HUDEP-2 (cell line): ENCODE measurements around the gene GPR17.

Source experiments
- DNase-seq, 76 experiments: peaks; one replicate each; lab custom pipeline; 2025; ENCODE audit not compliant: unreplicated experiment in 76 of 76; lab: John Stamatoyannopoulos, UW

The GPR17 gene

GRCh38 chr2:127628767-127629614 is 17.0 kb upstream of the GPR17 start:
- no peak for DNase-seq

DNA sequence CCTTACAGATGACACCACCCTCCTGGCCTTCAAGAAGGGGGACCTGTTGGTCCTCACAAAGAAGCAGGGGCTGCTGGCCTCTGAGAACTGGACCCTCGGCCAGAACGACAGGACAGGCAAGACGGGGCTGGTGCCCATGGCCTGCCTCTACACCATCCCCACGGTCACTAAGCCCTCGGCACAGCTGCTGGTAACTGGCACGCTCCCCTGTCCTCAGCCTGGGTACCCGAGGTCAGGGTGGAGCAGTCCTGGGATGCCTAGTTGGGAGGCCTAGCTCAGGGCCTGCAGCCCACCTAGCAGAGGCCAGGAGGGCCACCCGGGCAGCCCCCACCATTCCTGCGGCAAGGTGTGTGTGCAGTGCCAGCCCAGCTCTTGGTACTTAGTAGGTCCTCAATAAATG is 16.3 kb upstream of the GPR17 start:
- DNase-seq: no peak

GRCh38 chr2:127630096-127630863 is 15.7 kb upstream of the GPR17 start:
- DNase-seq: no peak

- DNase-seq: no peak
Measured at GRCh38 chr2:127630864-127631540, 15.0 kb upstream of the GPR17 start.

DNA sequence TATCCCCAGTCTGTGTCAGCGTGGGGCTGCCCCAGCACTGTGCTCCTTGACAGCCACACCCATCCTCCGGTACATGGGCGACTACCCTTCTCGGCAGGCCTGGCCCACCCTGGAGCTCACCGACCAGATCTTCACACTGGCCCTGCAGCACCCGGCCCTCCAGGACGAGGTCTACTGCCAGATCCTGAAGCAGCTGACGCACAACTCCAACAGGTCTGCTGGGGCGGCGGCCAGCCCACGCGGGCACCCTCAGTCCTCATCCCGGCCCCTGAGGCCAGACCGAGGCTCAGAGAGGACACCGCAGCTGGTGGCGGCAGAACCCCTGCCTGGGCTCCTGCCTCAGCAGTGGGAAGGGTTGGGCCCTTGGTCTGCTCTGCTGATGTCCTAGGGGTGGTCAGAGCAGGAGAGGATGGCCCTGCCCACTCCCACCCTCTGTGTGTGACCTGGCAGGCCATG is 14.4 kb upstream of the GPR17 start:
- no peak for DNase-seq

DNA sequence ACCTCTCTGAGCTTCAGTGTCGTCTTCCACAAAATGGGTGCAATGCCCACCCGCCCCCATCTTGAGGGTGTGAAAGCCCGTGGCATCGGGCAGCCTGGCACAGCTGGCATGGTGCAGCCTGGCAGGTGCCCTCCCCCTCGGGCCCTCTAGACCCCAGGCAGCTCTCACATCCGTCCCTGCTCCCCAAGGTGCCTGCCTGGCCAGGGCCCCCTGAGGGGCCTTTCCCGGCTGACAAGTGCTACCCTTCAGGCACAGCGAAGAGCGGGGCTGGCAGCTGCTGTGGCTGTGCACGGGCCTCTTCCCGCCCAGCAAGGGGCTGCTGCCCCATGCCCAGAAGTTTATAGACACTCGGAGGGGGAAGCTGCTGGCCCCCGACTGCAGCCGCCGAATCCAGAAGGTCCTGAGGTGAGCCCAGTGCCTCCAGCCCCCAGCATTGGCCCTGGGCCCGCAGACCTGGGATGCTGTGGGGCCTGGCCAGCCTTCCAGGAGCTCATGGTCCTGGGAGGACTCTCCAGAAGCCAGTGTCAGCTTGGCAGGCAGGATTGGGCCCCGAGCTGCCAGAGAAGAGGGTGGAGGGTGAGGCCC is 13.9 kb upstream of the GPR17 start:
- DNase-seq: no peak

DNA sequence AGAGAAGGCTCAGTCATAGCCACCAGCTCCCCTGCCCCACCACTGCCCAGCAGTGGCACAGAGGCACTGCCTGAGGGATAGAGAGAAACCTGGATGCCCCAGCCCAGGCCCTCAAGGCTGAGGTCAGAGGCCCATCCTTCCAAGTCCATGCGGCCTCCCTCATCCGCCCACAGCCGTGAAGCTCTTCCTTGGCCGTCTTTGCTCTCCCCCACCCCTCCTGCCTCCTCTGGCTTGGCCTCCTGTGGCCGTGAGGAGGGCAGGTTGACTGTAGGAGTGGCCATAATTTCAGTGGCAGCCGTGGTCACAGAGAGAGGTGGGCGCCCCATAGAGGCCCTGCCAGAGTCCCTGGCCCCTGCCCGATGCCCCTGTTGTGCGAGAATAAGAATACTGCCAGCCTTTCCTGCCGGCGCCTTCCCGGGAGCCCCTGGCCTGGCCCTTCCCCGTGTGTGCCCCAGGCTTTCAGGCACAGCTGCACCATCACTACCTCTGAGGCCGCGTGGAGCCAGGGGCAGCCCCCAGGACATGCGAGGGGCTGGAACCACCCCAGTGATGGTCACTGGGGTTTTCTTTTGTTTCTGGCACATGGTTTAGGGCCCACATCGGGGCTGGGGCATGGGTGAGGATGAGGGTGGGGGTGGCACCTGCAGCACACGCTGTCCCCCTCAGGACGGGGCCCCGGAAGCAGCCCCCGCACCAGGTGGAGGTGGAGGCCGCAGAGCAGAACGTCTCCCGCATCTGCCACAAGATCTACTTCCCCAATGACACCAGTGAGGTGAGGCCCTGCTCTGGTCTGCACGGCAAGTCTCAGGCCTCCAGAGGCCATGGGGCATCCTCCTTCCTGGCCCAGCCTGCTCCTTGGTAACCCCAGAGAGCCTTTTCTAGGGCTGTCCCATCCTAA is 13.1 kb upstream of the GPR17 start:
- no peak for DNase-seq

GRCh38 chr2:127633556-127634065 is 12.3 kb upstream of the GPR17 start:
- DNase-seq: no peak

- no peak for DNase-seq
Measured at GRCh38 chr2:127634066-127634617, 11.8 kb upstream of the GPR17 start.

GRCh38 chr2:127634626-127635379 is 11.2 kb upstream of the GPR17 start:
- no peak for DNase-seq

DNA sequence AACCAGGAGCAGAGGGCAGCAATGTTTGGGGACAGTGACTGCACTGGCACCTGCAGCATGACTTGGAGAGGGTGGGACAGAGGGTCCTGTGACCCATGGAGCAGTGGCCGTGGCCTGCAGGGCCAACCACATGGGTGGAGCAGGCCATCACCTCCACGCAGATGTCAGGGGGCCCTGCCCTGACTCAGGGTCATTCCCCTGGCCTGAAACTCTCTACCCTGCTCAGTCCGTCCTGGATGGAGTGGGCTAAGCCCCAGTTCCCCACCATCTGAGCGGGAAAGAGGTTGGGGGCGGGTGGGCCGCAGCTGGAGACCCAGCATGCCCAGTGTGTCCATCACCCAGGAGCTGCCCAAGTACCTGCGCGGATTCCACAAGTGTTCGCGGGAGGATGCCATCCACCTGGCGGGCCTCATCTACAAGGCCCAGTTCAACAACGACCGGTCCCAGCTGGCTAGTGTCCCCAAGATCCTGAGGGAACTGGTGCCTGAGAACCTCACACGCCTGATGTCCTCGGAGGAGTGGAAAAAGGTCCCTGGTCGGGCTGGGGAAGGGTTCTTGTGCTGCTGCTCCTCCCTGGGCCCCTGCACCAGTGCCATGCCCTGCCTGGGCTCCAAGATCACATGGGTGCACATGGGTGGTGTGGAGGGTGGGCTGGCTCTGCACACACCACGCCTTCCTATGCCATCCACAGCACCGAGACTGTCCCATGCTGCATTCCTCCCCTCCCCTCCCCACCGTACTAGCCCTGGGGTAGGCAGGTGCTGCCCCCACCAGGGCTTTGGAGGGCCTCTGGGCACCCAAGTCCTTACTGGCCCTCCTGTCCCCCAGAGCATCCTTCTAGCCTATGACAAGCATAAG is 10.3 kb upstream of the GPR17 start:
- DNase-seq: no peak

- peak in 1 of 76 experiments; percentile 12 for DNase-seq
Measured at GRCh38 chr2:127636248-127637235, 9.4 kb upstream of the GPR17 start.

- no peak for DNase-seq
Measured at GRCh38 chr2:127637236-127637630, 8.7 kb upstream of the GPR17 start.

GRCh38 chr2:127637725-127638252 is 8.2 kb upstream of the GPR17 start:
- no peak for DNase-seq

DNA sequence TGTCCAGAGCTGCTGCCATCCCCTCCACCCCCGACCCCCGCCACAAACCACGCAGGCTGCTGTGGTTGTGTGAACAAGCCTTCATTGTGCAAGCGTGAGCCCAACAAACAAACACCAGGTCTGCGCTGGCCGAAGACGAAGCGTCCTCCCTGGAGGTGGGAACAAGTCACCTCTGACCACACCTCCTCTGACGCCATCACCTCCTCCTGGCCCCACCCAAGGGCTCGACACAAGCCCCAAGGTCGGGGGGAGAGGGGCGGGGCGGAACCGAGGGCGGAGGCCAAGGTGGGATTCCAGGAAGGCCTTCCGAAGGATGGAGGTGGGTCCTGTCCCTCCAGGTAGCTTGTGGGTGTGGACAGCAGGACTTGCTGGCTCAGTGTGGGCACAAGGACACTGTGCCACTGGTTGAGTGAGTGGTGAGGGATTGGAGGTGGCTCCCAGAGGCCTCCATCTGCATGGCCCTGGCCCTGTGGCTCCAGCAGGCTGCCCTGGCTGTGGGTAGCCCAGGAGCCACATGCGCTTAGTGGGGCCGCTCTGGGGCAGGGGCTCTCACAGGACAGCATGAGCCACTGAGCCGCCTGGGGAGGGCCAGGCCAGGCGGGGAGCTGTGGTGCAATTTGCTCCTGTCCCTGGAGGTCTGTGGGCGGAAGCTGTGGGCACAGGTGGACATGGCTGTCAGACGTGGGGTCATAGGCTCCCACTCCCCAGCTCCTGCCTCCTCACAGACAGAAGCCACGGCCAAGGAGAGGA is 7.4 kb upstream of the GPR17 start:
- no peak for DNase-seq

DNA sequence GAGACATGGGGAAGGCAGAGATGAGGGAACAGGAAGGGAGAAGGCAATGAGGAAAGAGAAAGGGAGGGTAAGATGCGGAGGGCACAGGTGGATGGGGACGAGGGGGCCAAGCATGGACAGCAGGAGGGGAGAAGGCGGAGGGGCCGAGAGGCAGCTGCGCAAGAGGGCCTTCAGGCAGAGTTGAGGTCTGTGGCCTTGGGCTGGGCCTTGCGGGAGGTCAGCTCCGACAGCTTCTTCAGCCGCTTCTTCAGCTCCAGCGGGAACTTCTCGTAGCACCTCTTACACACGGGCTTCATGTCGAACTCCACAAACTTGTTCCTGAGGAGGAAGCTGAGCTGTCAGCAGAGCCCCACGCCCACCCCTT is 6.9 kb upstream of the GPR17 start:
- DNase-seq: no peak
